ENCODE data around the gene TMED9. TPM values are rescaled to one million over a fixed set of nuclear protein-coding genes. Genes with fewer than 3 reads are reported as not detected.

Gene TMED9
- polyA plus RNA-seq, 1 donor (not counting 4 experiments of a cell fraction or from before 2014, with no cell fraction given) = 247 TPM

- no peak overlapping the region for H3K27ac ChIP-seq (ENCODE audit: control insufficient read depth, insufficient read depth, low read length)
- H3K4me3 ChIP-seq (ENCODE audit: control insufficient read depth in 2 of 3, extremely low read depth in 1 of 3, insufficient read depth in 2 of 3, low read depth in 1 of 3, low read length in 3 of 3) = no peak overlapping the region
- H3K9me3 ChIP-seq (ENCODE audit: control insufficient read depth, low read depth, low read length) = no peaks in the 10 kb centered on the region
- H3K9me1 ChIP-seq (ENCODE audit: control insufficient read depth, extremely low read depth, insufficient read depth, low read length) = no peaks in the 10 kb centered on the region
- no peak overlapping the region for H3K4me2 ChIP-seq (ENCODE audit: control insufficient read depth, extremely low read depth, insufficient read depth, low read depth, low read length)
- peaks cover 36% of the 10 kb centered on the region in 2 experiments for H3K36me3 ChIP-seq (ENCODE audit: control insufficient read depth in 2 of 2, extremely low read depth in 1 of 2, insufficient read depth in 2 of 2, low read length in 2 of 2)
- no peak overlapping the region for H3K9ac ChIP-seq (ENCODE audit: control insufficient read depth, extremely low read depth, insufficient read depth, low read length)
- H2AFZ ChIP-seq (ENCODE audit: control insufficient read depth, low read length) = no peak overlapping the region
- TF ChIP-seq CTCF (optimal IDR thresholded peaks at IDR 0.05 in 1 of 3, IDR thresholded peaks at IDR 0.05 in 1 of 3, conservative IDR thresholded peaks at IDR 0.05 in 1 of 3; ENCODE audit: extremely low read depth in 1 of 3, insufficient read depth in 2 of 3, low read length in 3 of 3) (no peak), EZH2 (IDR thresholded peaks at IDR 0.05; ENCODE audit: low read length) (no peak)
- DNase-seq (ENCODE audit: low read depth, low spot score) = no peak
- FAIRE-seq = no peak
- no peaks in the 10 kb centered on the region for H3K27me3 ChIP-seq (ENCODE audit: control insufficient read depth, extremely low read depth, insufficient read depth, low read length)
- no peaks in the 10 kb centered on the region for H4K20me1 ChIP-seq (ENCODE audit: control insufficient read depth, extremely low read depth, insufficient read depth, low read length)
- peaks cover 35% of the 10 kb centered on the region for H3K79me2 ChIP-seq (ENCODE audit: control insufficient read depth, insufficient read depth, low read length)
- dilution Hi-C loops (cut with MboI; ENCODE audit: extremely low pct_ligation_motif_present, low sequenced_read_pairs) = no loop called here
- peaks cover 13% of the 10 kb centered on the region for H3K4me1 ChIP-seq (ENCODE audit: control insufficient read depth, extremely low read depth, insufficient read depth, low read length)
Measured at GRCh38 chr5:177596775-177597238, 4.8 kb downstream of the TMED9 start.

- Histone ChIP-seq H3K79me2 (ENCODE audit: control insufficient read depth, insufficient read depth, low read length) (peaks cover 21% of the 10 kb centered on the region), H3K9ac (ENCODE audit: control insufficient read depth, extremely low read depth, insufficient read depth, low read length) (no peak overlapping the region), H3K36me3 (ENCODE audit: control insufficient read depth in 2 of 2, extremely low read depth in 1 of 2, insufficient read depth in 2 of 2, low read length in 2 of 2) (peaks cover 32 to 33% of the 10 kb centered on the region in 2 experiments), H3K9me3 (ENCODE audit: control insufficient read depth, low read depth, low read length) (no peaks in the 10 kb centered on the region), H3K4me3 (ENCODE audit: control insufficient read depth in 2 of 3, extremely low read depth in 1 of 3, insufficient read depth in 2 of 3, low read depth in 1 of 3, low read length in 3 of 3) (no peak overlapping the region), H3K4me1 (ENCODE audit: control insufficient read depth, extremely low read depth, insufficient read depth, low read length) (peaks cover 8% of the 10 kb centered on the region), H3K27ac (ENCODE audit: control insufficient read depth, insufficient read depth, low read length) (no peak overlapping the region), H4K20me1 (ENCODE audit: control insufficient read depth, extremely low read depth, insufficient read depth, low read length) (no peaks in the 10 kb centered on the region), H3K27me3 (ENCODE audit: control insufficient read depth, extremely low read depth, insufficient read depth, low read length) (no peaks in the 10 kb centered on the region), H3K4me2 (ENCODE audit: control insufficient read depth, extremely low read depth, insufficient read depth, low read depth, low read length) (no peak overlapping the region), H2AFZ (ENCODE audit: control insufficient read depth, low read length) (no peak overlapping the region), H3K9me1 (ENCODE audit: control insufficient read depth, extremely low read depth, insufficient read depth, low read length) (no peaks in the 10 kb centered on the region)
- TF ChIP-seq CTCF (optimal IDR thresholded peaks at IDR 0.05 in 1 of 3, IDR thresholded peaks at IDR 0.05 in 1 of 3, conservative IDR thresholded peaks at IDR 0.05 in 1 of 3; ENCODE audit: extremely low read depth in 1 of 3, insufficient read depth in 2 of 3, low read length in 3 of 3) = no peak
- TF ChIP-seq EZH2 (IDR thresholded peaks at IDR 0.05; ENCODE audit: low read length) = no peak
- no peak for FAIRE-seq
- DNase-seq (ENCODE audit: low read depth, low spot score) = no peak
- dilution Hi-C loops (cut with MboI; ENCODE audit: extremely low pct_ligation_motif_present, low sequenced_read_pairs) = no loop called here
Measured at GRCh38 chr5:177598477-177598876, 6.5 kb downstream of the TMED9 start.
